Stimulated activated naive CD4-positive, alpha-beta T cell treated with Interleukin-2 at 50 U/mL for 16 hours (primary cell): Measurements from ENCODE around the gene CDC20.

Experiments used
- DNase-seq: peaks from one replicate; lab custom pipeline; 2025; lab: John Stamatoyannopoulos, UW

Gene CDC20

GRCh38 chr1:43358746-43359693 lies at the start of gene CDC20:
TSS of gene CDC20 (plus strand) at chr1:43358981. CDS start at chr1:43359216, 235 bp downstream.
- DNase-seq: peak; percentile 98

- no peak for DNase-seq
Measured at GRCh38 chr1:43309405-43310025, 49.3 kb upstream of the CDC20 start.

- no peak for DNase-seq
Measured at GRCh38 chr1:43311521-43311920, 47.3 kb upstream of the CDC20 start.

GRCh38 chr1:43312212-43312623 lies 46.6 kb upstream of the CDC20 start:
- no peak for DNase-seq

GRCh38 chr1:43312663-43313515 lies 45.9 kb upstream of the CDC20 start:
- no peak for DNase-seq

- DNase-seq: no peak
Measured at GRCh38 chr1:43313771-43314170, 45.0 kb upstream of the CDC20 start.

- no peak for DNase-seq
Measured at GRCh38 chr1:43314233-43314632, 44.5 kb upstream of the CDC20 start.

GRCh38 chr1:43315481-43315880 lies 43.3 kb upstream of the CDC20 start:
- DNase-seq: no peak

GRCh38 chr1:43315963-43316737 lies 42.6 kb upstream of the CDC20 start:
- DNase-seq: no peak

- DNase-seq: no peak
Measured at GRCh38 chr1:43316738-43317520, 41.9 kb upstream of the CDC20 start.

- no peak for DNase-seq
Measured at GRCh38 chr1:43317817-43318471, 40.8 kb upstream of the CDC20 start.

- no peak for DNase-seq
Measured at GRCh38 chr1:43318831-43319230, 40.0 kb upstream of the CDC20 start.

GRCh38 chr1:43319288-43319687 lies 39.5 kb upstream of the CDC20 start:
- DNase-seq: no peak

GRCh38 chr1:43319766-43320165 lies 39.0 kb upstream of the CDC20 start:
- DNase-seq: no peak

- DNase-seq: no peak
Measured at GRCh38 chr1:43321331-43321891, 37.4 kb upstream of the CDC20 start.

GRCh38 chr1:43322506-43322905 lies 36.3 kb upstream of the CDC20 start:
- no peak for DNase-seq

GRCh38 chr1:43324810-43325209 lies 34.0 kb upstream of the CDC20 start:
- DNase-seq: no peak

- DNase-seq: no peak
Measured at GRCh38 chr1:43325381-43325780, 33.4 kb upstream of the CDC20 start.

- no peak for DNase-seq
Measured at GRCh38 chr1:43327549-43328292, 31.1 kb upstream of the CDC20 start.
